HEK293T (cell line): ENCODE results near the gene GPR15.

Source experiments
- BHLHE40 ChIP-seq: fragments of 450-650 bp; IDR thresholded peaks from 2 replicates; pipeline ENCODE4 v1.6.1; 2016; ENCODE audit warnings: mild to moderate bottlenecking, moderate library complexity, borderline replicate concordance
- CTBP1 ChIP-seq: fragments of 450-650 bp; IDR thresholded peaks from 2 replicates; pipeline ENCODE4 v1.6.1; 2016; ENCODE audit warnings: borderline replicate concordance

DNA sequence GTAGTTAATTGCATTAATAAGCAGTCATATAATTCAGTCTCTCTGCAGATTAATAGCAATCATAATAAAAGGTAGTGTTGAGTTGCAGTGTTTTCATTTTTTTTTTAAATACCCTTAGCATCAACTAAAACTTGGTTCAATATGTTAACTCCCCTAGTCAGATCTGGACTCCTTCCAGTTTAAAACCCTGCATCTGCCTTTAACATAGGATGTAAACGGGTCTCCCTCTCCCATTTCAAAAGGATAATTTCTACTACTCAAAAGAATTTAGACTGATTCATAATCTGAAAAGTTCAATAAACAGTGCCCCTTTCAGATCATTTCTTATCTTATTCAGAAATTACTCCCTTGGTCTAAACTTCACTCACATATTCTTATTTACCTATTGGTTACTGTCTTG is 50.3 kb downstream of the GPR15 start:
- TF ChIP-seq CTBP1 (no peak), BHLHE40 (no peak)
